Stimulated activated CD8-positive, alpha-beta memory T cell treated with anti-CD3 and anti-CD28 coated beads, Interleukin-15, amount 100 ng/mL, for 48 hours (primary cell): ENCODE data around the gene JRKL.
A peak's percentile ranks its signal among the peaks of the same experiment; 100 is the strongest.

ENCODE experiments used
- DNase-seq, 2 donors: peaks; one replicate each; pipeline ENCODE4 v3.0.0-alpha.2; 2020; ENCODE audit warnings: low read depth in 2 of 2

The JRKL gene

GRCh38 chr11:96389720-96390487, at the start of gene JRKL, which contains the start of gene CCDC82:
Gene JRKL, plus strand, starts transcription at chr11:96390013. Its CDS starts 637 bp downstream, at chr11:96390650.
Gene CCDC82, minus strand, starts transcription at chr11:96389912. Its CDS starts 5,165 bp downstream, at chr11:96384747.
- DNase-seq, result peak; percentile 96

GRCh38 chr11:96340555-96340885, 49.3 kb upstream of the JRKL start:
- DNase-seq, result no peak

GRCh38 chr11:96341211-96342013, 48.4 kb upstream of the JRKL start:
- DNase-seq, result peak in 1 of 2 donors; percentile 57

- no peak for DNase-seq
Observed at GRCh38 chr11:96342014-96342960, 47.5 kb upstream of the JRKL start.

- peak; percentile 87 to 91 for DNase-seq
Observed at GRCh38 chr11:96342961-96343711, 46.7 kb upstream of the JRKL start, which contains the start of gene MAML2. Gene MAML2, minus strand, starts transcription at chr11:96343195. Its CDS starts 1,300 bp downstream, at chr11:96341895.

- no peak for DNase-seq
Observed at GRCh38 chr11:96356848-96357247, 33.0 kb upstream of the JRKL start.

- no peak for DNase-seq
Observed at GRCh38 chr11:96357794-96358193, 32.0 kb upstream of the JRKL start.

GRCh38 chr11:96358321-96358720, 31.5 kb upstream of the JRKL start:
- no peak for DNase-seq

- DNase-seq, result no peak
Observed at GRCh38 chr11:96361778-96362177, 28.0 kb upstream of the JRKL start.

GRCh38 chr11:96365493-96365892, 24.3 kb upstream of the JRKL start:
- DNase-seq, result no peak

GRCh38 chr11:96366024-96366423, 23.8 kb upstream of the JRKL start:
- DNase-seq, result no peak

- no peak for DNase-seq
Observed at GRCh38 chr11:96367342-96367741, 22.5 kb upstream of the JRKL start.

- no peak for DNase-seq
Observed at GRCh38 chr11:96373826-96374225, 16.0 kb upstream of the JRKL start.

- no peak for DNase-seq
Observed at GRCh38 chr11:96376796-96377195, 13.0 kb upstream of the JRKL start.

GRCh38 chr11:96384156-96384555, 5.7 kb upstream of the JRKL start:
- no peak for DNase-seq

- no peak for DNase-seq
Observed at GRCh38 chr11:96385187-96385586, 4.6 kb upstream of the JRKL start.

- DNase-seq, result no peak
Observed at GRCh38 chr11:96388891-96389719, 708 bp upstream of the JRKL start.

GRCh38 chr11:96390488-96390792, 627 bp downstream of the JRKL start:
- DNase-seq, result no peak

- no peak for DNase-seq
Observed at GRCh38 chr11:96391698-96392307, 2.0 kb downstream of the JRKL start.
